ENCODE measurements around the gene CCL19. TPM values are rescaled to one million over a fixed set of nuclear protein-coding genes. Genes with fewer than 3 reads are reported as not detected.

The CCL19 gene
- total RNA-seq, 2 experiments from 2014 or later = 0.30 to 0.66 TPM

DNA sequence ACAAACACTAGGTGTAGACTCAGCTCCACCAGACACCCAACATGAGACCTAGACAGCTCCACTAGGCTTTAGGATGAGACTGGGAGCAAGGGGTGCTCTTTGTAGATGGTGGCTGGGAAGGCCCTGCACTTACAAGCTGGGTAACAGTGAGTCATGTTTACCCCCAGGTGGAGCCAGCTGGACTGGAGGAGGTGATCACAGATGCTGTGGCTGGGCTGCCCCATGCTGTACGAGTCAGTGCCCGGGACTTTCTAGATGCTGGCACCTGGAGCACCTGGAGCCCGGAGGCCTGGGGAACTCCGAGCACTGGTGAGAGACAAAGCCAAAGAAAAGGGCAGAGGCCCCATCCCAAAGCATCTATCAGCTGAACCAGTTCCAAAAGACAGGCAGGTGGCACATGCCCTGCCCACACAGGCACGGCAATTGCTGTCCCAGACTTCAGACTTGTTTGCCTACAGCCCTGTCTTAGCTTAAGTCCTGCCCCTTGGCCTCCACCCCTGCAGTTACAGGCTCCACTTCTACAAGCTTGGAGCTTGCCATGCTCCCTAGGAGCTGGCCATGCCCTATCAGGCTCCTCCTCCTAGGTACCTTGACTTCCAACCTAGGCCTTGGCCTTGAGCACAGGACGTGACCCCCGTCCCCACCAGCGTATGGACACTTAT, 31.4 kb downstream of the CCL19 start:
- H3K4me1 Mint-ChIP-seq = peaks cover 29% of the 10 kb centered on the region
- DNase-seq (peak; percentile 25), ATAC-seq (no peak)
- H3K9me3 Mint-ChIP-seq (ENCODE audit: low read depth) = no peaks in the 10 kb centered on the region
- H3K4me3 Mint-ChIP-seq = no peak overlapping the region
- intact Hi-C loops (cut with DNase I, micrococcal nuclease) = loop anchor here in 1 of 2 experiments (10.0 kb wide), 3 partner anchors 615 to 1155 kb away; partner anchors contain the start of genes HINT2, SPAG8, TESK1 and UBAP2
- H3K27ac Mint-ChIP-seq = no peak overlapping the region
- peaks cover 4% of the 10 kb centered on the region for H3K36me3 Mint-ChIP-seq (ENCODE audit: low read depth)
- CTCF ChIA-PET = interaction anchor here (0.6 to 1.1 kb wide), 2 partner anchors 23 to 55 kb away, joined by 3 to 7 read pairs; no protein-coding TSS in a partner anchor
- POLR2A ChIA-PET = interaction anchor here (0.6 kb wide), 1 partner anchor 875 kb away, joined by 3 read pairs; no protein-coding TSS in a partner anchor
- H3K27me3 Mint-ChIP-seq = no peaks in the 10 kb centered on the region

DNA sequence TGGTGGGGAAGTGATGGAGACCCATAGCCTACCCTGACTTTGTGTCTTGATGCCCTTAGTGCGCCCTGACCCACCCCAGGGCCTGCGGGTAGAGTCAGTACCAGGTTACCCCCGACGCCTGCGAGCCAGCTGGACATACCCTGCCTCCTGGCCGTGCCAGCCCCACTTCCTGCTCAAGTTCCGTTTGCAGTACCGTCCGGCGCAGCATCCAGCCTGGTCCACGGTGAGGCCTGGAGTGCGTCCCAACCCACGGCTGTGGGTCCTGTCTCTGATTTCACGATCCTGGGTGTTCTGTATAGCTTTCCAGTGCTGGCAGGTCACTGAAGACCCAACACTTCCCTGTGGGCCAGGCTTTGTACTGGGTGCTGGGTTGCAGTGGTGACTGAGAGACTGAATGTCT, 32.6 kb downstream of the CCL19 start:
- intact Hi-C loops (cut with DNase I, micrococcal nuclease) = no loop called here
- ChIA-PET POLR2A (no interaction called here), CTCF (interaction anchor here (1.0 kb wide), 1 partner anchor 14 kb away, joined by 4 read pairs; no protein-coding TSS in a partner anchor)

DNA sequence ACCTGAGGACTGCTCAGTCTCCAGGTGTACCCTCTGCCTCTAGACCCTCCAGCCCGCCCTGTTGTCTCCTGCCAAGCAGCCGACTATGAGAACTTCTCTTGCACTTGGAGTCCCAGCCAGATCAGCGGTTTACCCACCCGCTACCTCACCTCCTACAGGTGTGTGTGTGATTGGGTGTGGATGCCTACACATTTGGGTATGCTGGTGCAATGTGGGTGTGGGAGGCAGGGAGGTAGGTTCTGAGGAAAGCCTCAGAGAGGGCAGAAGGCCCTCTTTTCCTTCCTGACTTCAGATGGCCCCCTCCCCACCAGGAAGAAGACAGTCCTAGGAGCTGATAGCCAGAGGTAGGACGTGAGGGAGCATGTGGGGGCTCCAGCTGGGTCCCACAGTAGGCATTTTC, 34.1 kb downstream of the CCL19 start:
- POLR2A ChIA-PET = no interaction called here
- H3K4me3 Mint-ChIP-seq = no peak overlapping the region
- CTCF ChIA-PET = interaction anchor here (0.5 to 2.5 kb wide), 4 partner anchors 9 to 253 kb away, joined by 3 to 9 read pairs (median 4); partner anchors contain the start of gene GALT
- no peaks in the 10 kb centered on the region for H3K9me3 Mint-ChIP-seq (ENCODE audit: low read depth)
- ATAC-seq = no peak
- peaks cover 17% of the 10 kb centered on the region for H3K4me1 Mint-ChIP-seq
- H3K27ac Mint-ChIP-seq = no peak overlapping the region
- no peak for DNase-seq
- intact Hi-C loops (cut with DNase I, micrococcal nuclease) = no loop called here
- H3K27me3 Mint-ChIP-seq = no peaks in the 10 kb centered on the region
- H3K36me3 Mint-ChIP-seq (ENCODE audit: low read depth) = peaks cover 4% of the 10 kb centered on the region

More for the DNA sequence above, 32.6 kb downstream of the CCL19 start:
- H3K4me1 Mint-ChIP-seq = peaks cover 19% of the 10 kb centered on the region
- H3K9me3 Mint-ChIP-seq (ENCODE audit: low read depth) = no peaks in the 10 kb centered on the region
- no peak overlapping the region for H3K27ac Mint-ChIP-seq
- H3K4me3 Mint-ChIP-seq = no peak overlapping the region
- ATAC-seq = no peak
- H3K27me3 Mint-ChIP-seq = no peaks in the 10 kb centered on the region
- peaks cover 4% of the 10 kb centered on the region for H3K36me3 Mint-ChIP-seq (ENCODE audit: low read depth)
- DNase-seq = no peak

DNA sequence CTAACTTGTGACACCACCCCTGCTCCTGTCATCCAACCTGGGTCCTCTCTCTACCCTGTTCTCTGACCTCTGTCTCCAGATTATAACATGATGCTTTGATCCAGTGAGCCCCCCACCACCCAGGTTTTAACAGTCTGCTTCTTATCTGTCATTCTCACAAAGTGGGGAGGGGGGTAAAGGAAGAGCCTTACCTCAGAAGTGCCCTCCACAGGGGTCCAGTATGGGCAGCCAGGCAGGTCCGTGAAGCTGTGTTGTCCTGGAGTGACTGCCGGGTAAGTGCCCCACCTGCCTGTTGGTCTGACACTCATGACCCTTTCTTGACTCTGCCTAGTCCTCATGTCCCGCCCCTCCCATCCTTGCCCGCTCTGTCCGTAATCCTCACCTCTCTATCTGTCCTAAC, 35.7 kb downstream of the CCL19 start:
- Mint-ChIP-seq H3K27me3 (no peaks in the 10 kb centered on the region), H3K4me3 (no peak overlapping the region), H3K4me1 (peaks cover 20% of the 10 kb centered on the region), H3K36me3 (ENCODE audit: low read depth) (peaks cover under 1% of the 10 kb centered on the region), H3K9me3 (ENCODE audit: low read depth) (no peaks in the 10 kb centered on the region), H3K27ac (no peak overlapping the region)
- intact Hi-C loops (cut with DNase I, micrococcal nuclease) = no loop called here
- ATAC-seq (no peak), DNase-seq (no peak)
- CTCF ChIA-PET = interaction anchor here (0.6 to 1.0 kb wide), 2 partner anchors 10 to 46 kb away, joined by 3 read pairs; no protein-coding TSS in a partner anchor
- POLR2A ChIA-PET = no interaction called here

DNA sequence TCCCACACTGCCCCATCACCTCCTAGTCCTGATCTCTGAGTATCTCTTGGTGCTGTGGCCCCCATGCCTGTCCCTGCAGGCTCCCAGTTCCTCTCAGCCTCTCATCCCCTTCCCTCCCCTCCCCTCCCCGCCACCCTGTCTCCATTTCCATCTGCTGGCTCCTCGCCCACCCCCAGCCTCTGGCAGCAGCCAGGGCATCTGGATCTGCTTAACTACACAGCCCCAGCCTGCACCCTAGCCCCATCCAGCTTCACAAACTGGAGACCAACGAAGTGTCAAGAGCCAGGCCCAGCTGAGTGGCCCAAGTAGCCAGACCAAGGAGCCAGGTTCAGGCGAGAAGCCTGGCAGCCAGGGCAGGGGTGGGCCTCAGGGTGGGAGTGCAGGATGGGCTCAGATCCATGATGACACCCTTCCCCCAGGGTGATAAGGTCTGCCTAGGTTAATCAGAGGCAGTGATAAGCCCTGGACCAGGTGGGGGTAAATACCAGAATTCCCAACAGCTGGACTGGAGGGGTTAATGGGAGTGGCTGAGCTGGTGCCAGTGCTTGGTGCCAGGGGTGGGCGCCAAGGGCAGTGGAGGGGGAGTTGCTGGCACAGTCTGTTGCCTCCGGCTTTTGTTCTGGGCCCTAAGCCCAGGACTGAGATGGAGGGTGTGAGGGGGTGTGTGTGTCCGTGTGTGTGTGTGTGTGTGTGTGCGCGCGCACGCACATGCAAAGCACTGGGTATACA, 36.6 kb downstream of the CCL19 start:
- Mint-ChIP-seq H3K9me3 (ENCODE audit: low read depth) (no peaks in the 10 kb centered on the region), H3K27ac (no peak overlapping the region), H3K4me3 (no peak overlapping the region), H3K27me3 (no peaks in the 10 kb centered on the region), H3K4me1 (peaks cover 20% of the 10 kb centered on the region), H3K36me3 (ENCODE audit: low read depth) (peaks cover 3% of the 10 kb centered on the region)
- DNase-seq (no peak), ATAC-seq (no peak)
- intact Hi-C loops (cut with DNase I, micrococcal nuclease) = no loop called here
- ChIA-PET POLR2A (no interaction called here), CTCF (interaction anchor here (1.0 kb wide), 1 partner anchor 47 kb away, joined by 3 read pairs; no protein-coding TSS in a partner anchor)

DNA sequence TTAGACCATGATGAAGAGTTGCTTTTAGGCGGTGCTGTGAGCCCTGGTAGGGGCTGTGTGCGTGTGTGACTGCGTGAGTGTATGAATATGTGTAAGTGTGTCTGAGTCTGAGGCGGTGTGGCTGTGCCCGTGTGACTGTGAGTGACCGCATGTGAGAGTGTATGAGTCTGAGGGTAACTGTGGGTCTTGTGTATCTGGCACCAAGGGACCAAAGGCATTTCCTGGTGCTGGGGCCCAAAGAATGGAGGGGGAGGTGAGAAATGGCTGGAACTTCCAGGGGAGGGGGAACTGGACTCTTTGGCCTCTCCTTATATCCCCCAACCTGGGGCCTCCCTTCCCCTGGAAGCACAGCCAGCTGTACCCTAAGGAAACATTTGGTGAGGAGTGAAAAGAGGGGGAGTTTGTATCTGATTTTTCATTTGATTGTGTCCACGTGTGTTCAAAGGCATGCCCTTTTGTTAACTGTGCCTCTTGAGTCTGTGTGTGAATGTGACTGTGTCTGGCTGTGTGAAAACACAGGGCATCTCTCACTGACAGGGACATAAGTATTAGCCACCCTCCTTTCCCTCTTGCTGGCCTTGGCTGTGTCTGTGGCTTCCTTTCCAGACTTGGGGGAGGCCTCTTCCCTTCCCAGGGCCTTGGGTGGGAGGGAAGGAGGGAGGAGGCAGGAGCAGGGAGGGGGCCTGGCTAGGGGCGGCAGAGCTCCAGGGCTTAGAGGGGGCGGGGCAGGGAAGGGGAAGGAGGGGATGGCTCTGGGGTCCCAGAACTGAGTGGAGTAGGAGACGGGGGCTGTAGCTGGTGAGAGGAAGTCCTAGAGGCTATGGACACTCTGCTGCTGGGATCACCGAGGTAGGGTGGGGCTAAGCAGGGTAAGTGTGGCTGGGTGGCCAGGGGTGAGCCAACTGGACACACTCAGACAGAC, 37.7 kb downstream of the CCL19 start:
- POLR2A ChIA-PET = no interaction called here
- Mint-ChIP-seq H3K9me3 (ENCODE audit: low read depth) (no peaks in the 10 kb centered on the region), H3K4me3 (no peak overlapping the region), H3K4me1 (peaks cover 24% of the 10 kb centered on the region), H3K27me3 (no peaks in the 10 kb centered on the region), H3K27ac (peak overlapping the region; percentile 24), H3K36me3 (ENCODE audit: low read depth) (peaks cover 13% of the 10 kb centered on the region)
- ATAC-seq = no peak
- no peak for DNase-seq
- CTCF ChIA-PET = no interaction called here
- intact Hi-C loops (cut with DNase I, micrococcal nuclease) = no loop called here

DNA sequence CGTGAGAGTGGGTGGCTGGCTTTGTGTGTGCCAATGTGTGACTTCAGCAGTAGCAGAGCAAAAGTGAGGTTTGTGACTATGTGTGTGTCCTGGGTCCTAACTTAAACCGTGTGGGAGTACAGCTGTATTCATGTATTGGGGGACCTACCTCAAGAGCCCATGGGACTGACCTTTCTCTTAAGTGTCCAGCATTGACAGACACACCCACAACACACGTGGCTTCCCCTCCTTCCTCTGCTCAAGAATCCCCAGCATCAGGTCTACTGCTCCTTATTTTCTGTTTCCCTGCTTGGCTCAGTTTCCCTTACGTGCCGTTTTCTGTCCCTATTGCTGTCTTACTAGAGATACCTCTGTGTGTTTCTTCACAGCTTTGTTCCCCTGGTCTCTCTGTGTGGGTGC, 38.5 kb downstream of the CCL19 start:
- POLR2A ChIA-PET = no interaction called here
- DNase-seq = no peak
- Mint-ChIP-seq H3K27me3 (no peaks in the 10 kb centered on the region), H3K36me3 (ENCODE audit: low read depth) (peaks cover 21% of the 10 kb centered on the region), H3K4me3 (no peak overlapping the region), H3K4me1 (peaks cover 32% of the 10 kb centered on the region), H3K9me3 (ENCODE audit: low read depth) (no peaks in the 10 kb centered on the region), H3K27ac (peak overlapping the region; percentile 22)
- no peak for ATAC-seq
- CTCF ChIA-PET = interaction anchor here (0.7 to 10.8 kb wide), 2 partner anchors 17 to 920 kb away, joined by 3 to 131 read pairs; partner anchors contain the start of gene SIGMAR1
- intact Hi-C loops (cut with DNase I, micrococcal nuclease) = no loop called here

DNA sequence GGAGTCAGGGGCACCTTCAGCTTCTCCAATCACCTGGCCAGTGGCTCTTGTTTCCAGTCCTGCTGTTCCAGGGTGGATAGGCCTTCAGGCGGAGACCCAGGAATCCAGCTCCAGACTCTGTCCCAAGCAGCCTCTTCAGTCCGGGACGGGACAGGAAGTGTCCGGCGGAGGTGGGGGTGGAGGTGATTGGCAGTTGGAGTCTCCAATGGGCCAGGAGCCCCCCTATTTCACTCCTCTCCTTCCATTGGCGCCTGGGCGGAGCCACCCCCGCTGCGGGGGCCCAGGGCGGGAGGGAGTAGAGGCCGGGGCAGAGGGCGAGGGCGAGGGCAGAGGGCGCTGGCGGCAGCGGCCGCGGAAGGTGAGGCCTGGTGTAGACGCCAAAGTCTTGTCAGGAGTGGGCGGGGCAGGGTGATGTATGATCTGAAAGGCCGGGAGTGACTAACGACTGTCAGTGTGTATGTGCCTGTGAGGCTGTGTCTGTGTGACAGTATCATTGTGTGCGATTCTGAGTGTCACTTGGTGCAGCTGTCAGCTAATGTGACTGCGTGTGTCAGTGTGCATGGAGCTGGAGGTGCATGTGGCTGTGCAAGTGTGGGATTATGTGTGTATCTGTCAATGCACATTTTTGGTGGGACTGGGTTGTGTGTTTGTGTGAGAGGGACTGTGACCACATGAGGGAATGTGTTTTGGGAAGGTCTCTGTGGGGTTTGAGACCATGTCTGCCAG, 39.0 kb downstream of the CCL19 start, which contains the start of gene IL11RA:
TSS of gene IL11RA (plus strand) at position 310 of the 726 bp plus-strand sequence. CDS start 3,033 bp downstream, outside the sequence.
- H3K27ac Mint-ChIP-seq = peak within 1 kb of the TSS; percentile 24
- intact Hi-C loops (cut with DNase I, micrococcal nuclease) = no loop called here
- H3K4me3 Mint-ChIP-seq = peak within 1 kb of the TSS; percentile 6
- H3K36me3 Mint-ChIP-seq (ENCODE audit: low read depth) = peaks cover 25% of the 10 kb centered on the region
- ChIA-PET POLR2A (no interaction called here), CTCF (interaction anchor here (0.7 to 10.8 kb wide), 3 partner anchors 12 to 920 kb away, joined by 3 to 131 read pairs (median 5); partner anchors contain the start of gene SIGMAR1)
- H3K4me1 Mint-ChIP-seq = peaks cover 37% of the 10 kb centered on the region
- no peaks in the 10 kb centered on the region for H3K9me3 Mint-ChIP-seq (ENCODE audit: low read depth)
- H3K27me3 Mint-ChIP-seq = no peaks in the 10 kb centered on the region
- peak; percentile 91 for ATAC-seq
- peak; percentile 85 for DNase-seq

DNA sequence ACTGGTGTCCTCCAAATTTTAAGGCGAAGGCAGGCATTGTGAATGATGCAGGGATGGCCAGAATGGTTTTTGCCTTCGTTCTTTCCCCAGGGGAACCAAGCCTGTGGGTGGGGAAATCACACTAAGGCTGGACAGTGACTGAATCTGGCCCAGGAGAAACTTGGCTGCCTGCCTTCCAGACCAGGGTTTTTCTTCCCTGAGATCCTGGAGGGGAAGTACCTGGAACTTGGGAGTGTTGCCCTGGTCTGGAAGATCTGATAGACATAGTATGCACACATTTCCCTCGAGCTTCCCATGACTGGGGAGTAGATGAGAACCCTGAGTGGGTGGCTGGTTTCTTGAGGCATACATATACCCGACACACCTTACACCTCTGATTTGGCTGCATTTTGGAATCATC, 39.8 kb downstream of the CCL19 start:
- DNase-seq (no peak), ATAC-seq (no peak)
- intact Hi-C loops (cut with DNase I, micrococcal nuclease) = no loop called here
- Mint-ChIP-seq H3K27ac (peak overlapping the region; percentile 16), H3K27me3 (no peaks in the 10 kb centered on the region), H3K9me3 (ENCODE audit: low read depth) (no peaks in the 10 kb centered on the region), H3K36me3 (ENCODE audit: low read depth) (peaks cover 25% of the 10 kb centered on the region), H3K4me3 (no peak overlapping the region), H3K4me1 (peaks cover 38% of the 10 kb centered on the region)
- ChIA-PET CTCF (interaction anchor here (0.7 to 10.8 kb wide), 4 partner anchors 13 to 202 kb away, joined by 3 to 131 read pairs (median 4); partner anchors contain the start of gene SIGMAR1), POLR2A (no interaction called here)

GRCh38 chr9:34650816-34651215, 40.3 kb downstream of the CCL19 start:
- Mint-ChIP-seq H3K27ac (peak overlapping the region; percentile 16), H3K4me1 (peaks cover 43% of the 10 kb centered on the region), H3K9me3 (ENCODE audit: low read depth) (no peaks in the 10 kb centered on the region), H3K27me3 (no peaks in the 10 kb centered on the region), H3K4me3 (no peak overlapping the region), H3K36me3 (ENCODE audit: low read depth) (peaks cover 25% of the 10 kb centered on the region)
- POLR2A ChIA-PET = interaction anchor here (0.7 kb wide), 1 partner anchor 14 kb away, joined by 3 read pairs; no protein-coding TSS in a partner anchor
- ATAC-seq (no peak), DNase-seq (no peak)
- CTCF ChIA-PET = interaction anchor here (0.7 to 10.8 kb wide), 4 partner anchors 13 to 202 kb away, joined by 3 to 131 read pairs (median 4); partner anchors contain the start of gene SIGMAR1
- intact Hi-C loops (cut with DNase I, micrococcal nuclease) = no loop called here
